SIG-M5 (cell line): ENCODE data around the gene ATAD5.
"Not testable (repeated sequence)": the region's sequence is repeated elsewhere in the genome, so short reads cannot be mapped to it uniquely, and the experiment has no call there.

Source experiments
- DNase-seq: peaks from one replicate; lab custom pipeline; 2025; lab: John Stamatoyannopoulos, UW

Gene ATAD5

DNA sequence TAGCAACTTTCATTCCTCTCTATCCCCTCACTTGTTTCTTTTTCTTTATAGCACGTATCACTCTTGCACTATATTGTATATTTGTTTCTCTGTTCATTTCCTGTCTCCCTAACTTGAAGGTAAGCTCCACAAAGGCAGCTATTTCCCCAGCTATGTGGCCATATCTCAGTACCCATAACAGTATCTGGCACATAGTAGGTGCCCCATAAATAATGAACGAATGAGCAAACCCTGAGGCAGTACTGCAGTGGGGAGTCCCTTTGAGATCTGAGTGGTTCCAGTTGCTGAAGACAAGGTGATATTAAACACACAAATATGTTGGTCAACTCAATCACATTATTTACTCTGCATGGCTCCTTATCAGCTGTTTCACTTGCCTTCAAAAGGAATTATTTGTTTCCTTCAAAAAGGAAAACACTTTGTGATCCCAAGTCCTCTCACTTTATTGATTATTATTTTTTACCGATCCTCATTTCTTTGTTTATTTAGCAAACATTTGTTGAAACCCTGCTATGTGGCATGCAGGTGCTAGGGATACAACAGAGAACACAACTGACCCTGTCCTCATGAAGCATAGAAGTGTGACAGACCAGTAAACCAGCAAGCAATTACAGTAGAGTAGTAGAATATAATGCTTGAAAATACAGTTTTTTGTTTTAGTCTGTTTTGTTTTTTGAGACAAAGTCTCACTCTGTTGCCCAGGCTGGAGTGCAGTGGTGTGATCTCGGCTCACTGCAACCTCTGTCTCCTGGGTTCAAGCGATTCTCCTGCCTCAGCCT, 84.3 kb downstream of the ATAD5 start:
- no peak for DNase-seq

DNA sequence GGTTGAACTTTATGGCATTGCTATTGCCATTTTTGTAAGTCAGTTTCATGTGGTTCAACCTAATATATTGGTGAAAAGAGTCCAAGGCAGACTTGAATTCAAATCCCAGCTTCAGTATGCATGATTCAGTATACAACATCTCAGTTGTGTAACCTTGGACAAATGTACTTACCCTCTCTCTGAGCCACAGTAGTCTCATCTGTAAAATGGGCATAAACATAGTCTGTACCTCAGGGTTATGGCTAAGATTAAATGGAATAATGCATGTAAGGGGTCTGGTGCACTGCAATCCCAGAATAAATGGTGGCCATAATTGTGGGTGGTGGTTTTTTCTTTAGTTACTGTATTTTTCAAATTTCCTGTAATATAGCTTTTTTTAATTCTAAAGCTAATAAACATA, 85.3 kb downstream of the ATAD5 start:
- DNase-seq = no peak

DNA sequence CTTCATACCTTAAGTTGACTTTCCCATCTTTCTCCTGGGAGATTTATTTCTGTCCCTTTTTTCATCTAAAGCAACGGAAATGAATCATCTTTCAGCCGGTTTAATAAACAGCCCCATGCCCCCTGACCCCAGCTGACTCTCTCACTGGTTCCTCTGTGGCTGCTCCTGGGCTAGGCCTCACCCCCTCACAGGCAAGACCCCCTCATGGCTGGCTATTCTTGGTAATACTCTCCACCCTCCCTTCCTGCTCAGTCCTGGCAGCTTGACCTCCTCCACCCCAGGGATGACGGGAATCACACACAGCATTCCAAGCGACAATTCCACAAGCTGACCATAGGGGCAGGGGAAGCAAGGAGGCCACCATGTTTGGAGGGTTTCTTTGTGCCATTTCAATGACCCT, 88.5 kb downstream of the ATAD5 start:
- no peak for DNase-seq

DNA sequence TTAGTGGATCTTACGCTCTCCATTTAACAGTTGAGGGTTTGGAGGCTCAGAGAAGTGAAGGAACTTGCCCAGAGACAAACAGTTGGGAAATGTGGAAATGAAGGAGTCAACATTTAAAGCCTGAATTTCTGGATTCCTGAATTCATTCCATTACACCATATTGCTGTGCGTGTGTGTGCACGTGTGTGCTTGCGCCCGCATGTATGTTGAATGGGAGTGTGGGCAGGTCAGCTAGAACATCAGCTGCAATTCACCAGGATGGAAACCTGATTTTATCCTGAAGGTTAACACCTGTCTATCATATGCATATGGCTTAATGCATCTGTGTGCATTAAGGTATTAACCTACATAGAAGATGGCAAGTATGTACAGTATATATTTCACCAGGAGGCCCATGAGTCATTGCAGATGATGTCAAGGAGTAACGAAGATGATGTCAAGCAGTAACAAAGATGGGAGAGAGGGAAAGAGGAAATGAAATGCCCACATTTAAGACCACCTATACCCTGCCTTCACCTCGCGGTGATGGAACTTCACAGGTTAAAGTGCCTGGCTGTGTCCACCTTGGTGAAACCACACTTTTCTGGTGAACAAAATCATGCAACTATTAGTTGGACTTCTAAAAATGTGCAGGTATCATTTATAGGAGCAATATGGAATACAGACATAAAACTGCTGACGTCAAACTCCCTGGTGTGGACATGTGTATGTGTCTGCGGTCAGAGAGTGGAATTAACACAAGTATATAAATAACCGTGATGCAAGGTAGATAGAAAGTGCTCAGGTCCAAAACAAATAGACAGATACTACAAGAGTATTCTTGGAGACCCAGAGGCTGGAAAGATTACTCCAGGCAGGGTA, 89.1 kb downstream of the ATAD5 start:
- DNase-seq = no peak

DNA sequence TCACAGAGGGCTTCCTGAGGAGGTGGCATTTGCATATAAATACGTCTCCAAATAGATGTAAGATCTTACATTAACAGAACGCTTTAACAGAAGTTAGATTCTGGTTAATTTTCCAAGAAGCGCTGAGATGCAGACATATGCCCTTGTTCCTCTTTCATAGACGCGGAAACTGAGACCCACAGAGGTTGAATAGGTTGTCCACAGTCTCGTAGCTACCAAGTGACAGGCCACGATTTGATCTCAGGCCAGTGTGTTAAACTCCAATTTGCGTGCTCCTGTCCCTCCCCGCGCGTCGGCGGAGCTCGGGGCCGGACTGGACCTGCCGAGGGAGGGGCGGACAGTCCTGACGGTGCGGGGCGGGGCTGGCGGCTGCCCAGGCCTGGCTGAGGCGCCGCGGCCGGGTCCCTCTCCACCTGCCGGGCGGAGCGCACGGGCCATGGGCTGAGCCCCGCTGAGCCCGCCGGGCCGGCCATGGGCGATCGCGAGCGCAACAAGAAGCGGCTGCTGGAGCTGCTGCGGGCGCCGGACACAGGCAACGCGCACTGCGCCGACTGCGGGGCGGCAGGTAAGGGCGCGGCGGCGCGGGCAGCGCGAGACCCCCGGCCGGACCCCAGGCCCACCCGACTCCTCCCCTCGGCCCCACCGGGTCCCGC, 89.9 kb downstream of the ATAD5 start, which contains the start of gene ADAP2:
Gene ADAP2, plus strand, starts transcription at position 402 of the 653 bp plus-strand sequence. Its CDS starts 70 bp downstream, at position 472.
- DNase-seq = no peak

DNA sequence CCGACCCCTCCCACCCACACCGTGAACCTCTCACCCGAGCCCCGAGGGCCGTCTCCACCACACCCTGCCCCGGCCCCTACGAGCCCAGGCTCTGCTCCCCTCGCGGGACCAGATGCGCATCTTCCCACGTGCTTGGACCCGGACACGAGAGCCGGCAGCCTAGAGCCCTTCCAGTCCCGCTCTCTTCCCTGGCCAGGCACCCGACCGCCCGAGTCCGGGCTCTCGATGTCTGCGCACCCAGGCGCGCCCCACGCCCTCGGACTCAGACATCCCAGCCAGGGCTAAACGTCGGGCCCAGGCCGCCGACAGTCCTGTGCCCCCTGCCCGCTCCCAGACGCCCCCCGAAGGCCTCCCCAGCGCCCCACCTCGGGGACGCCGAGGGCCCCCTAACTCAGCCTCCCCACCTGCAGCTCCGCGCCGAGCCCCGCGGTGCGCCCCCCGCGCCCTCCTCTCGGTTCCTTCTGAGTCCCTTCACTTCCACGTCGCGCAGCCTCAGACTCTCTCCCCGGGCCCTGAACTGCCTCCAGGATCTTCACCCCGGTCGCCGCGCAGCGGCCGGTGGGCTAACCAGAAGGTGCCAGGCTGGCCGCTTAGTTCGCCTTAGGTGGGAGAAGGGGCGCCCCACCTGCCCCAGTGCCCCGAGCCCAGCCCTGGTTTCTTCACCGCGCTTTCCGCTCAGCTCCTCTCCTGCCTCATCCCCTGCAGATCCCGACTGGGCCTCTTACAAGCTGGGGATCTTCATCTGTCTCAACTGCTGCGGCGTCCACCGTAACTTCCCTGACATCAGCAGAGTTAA, 90.7 kb downstream of the ATAD5 start:
- no peak for DNase-seq

DNA sequence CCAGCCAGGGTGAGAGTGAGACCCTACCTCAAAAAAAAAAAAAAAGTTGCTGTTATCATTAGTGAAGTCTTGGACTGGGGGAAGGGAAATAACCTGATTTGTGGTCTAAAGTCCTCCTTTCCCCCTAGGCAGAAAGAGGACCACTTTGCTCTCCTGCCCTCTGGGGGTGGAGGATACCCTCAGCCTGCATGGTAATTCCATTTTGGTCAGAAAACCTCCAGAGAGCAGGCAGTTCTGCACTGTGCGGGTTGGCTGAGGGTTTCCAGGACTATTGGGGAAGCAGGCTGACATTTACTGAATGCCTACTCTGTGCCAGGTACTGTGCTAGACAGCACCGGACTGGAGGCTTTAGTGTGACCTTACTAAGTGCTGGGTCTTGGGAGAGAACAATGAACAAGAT, 92.6 kb downstream of the ATAD5 start:
- DNase-seq = no peak

DNA sequence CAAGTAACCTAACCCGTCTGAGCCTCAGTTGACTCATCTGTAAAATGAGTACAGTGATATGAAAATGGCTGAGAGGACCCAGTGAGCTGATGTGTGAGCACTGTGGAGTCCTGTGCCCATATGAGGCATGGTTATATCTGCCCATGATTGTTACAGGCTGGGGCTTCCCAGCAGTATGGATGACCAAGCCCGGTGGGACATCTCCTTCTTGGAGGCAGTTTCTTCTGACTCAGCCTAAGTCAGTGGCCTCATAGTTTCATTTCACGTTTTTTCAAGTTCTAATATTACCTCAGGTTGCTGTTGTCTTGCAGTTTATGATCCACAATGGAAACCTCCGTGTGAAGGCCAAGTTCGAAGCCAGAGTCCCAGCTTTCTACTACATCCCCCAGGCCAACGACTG, 94.8 kb downstream of the ATAD5 start:
- DNase-seq = no peak

DNA sequence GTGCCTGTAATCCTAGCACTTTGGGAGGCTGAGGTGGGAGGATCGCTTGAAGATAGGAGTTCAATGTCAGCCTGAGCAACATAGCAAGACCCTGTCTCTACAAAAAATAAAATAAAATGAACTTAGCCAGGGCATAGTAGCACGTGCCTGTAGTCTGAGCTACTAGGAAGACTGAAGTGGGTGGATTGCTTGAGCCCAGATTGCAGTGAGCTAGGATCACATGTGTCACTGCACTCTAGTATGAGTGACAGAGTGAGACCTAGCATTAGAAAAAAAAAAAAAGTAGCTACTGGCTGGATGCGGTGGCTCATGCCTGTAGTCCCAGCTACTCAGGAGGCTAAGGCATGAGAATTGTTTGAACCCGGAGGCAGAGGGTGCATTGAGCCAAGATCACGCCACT, 96.0 kb downstream of the ATAD5 start:
- no peak for DNase-seq

DNA sequence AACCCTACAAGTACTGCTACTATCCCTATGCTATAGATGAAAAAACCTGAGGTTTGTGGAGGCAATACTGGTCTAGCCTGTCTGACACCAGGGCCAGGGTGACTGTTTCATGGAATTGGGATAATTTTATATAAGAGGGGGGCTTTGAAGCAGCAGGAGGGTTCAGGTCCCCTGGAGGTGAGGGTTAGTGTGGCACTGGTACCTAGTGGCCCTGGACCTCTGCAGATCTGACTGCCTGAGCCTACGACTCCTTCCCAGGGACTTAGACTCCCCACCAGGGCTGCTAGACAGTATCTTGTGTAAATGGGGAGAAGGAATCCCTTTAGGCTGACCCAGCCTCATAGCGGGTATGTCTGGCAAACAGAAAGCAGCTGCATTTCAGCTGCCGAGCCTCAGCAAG, 96.8 kb downstream of the ATAD5 start:
- DNase-seq = no peak

DNA sequence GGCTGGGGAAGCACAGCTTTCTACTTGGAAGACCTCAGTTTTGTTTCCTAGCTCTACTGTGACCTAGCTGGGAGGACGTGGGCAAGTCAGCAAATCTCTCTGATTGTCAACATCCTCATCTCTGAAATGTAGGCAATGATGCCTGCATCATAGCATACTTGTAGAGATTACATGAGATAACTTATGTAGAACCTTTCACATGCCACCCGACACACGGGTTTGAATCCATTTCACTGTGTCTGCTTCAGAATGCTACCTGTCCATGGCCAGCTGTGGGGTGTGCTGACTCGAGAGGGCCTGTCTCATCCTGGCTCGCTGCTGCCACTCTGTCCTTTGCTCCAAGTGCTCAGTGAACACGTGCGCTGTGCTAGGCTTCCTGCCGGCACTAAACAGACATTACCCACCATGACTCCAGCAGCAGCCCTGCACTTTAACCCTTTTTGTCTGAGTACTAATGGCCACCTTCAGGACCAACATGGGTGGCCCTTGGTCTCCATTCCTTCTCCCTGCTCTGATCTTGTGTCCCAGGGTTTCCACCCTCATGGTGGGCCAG, 97.4 kb downstream of the ATAD5 start:
- DNase-seq = no peak

DNA sequence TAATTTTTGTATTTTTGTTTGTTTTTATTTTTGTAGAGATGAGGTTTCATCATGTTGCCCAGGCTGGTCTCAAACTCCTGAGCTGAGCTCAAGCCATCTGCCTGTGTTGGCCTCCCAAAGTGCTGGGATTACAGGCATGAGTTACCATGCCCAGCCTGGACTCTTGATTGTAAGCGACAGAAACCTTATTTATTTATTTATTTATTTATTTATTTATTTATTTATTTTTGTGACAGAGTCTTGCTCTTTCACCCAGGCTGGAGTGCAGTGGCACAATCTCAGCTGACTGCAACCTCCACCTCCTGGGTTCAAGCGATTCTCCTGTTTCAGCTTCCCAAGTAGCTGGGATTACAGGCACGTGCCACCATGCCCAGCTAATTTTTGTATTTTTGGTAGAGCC, 98.1 kb downstream of the ATAD5 start:
- not testable (repeated sequence) for DNase-seq

DNA sequence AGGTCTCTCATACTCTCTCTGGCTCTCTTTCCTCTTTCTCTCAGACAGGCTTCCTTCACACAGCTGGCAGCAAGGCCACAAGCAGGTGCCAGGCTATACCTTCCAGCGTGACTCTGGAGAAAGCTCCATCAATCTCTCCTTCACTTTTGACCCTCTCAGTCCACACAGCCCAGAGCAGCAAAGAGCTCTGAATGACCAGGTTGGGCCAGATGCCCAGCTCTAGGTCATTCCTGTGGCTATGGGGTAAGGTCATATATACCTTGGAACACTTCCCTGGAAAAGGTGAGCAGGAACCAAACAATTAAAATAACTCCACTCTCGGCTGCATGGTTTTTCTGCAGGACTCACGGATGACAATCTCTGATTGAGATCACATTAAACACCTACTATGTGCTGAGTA, 98.7 kb downstream of the ATAD5 start:
- no peak for DNase-seq

DNA sequence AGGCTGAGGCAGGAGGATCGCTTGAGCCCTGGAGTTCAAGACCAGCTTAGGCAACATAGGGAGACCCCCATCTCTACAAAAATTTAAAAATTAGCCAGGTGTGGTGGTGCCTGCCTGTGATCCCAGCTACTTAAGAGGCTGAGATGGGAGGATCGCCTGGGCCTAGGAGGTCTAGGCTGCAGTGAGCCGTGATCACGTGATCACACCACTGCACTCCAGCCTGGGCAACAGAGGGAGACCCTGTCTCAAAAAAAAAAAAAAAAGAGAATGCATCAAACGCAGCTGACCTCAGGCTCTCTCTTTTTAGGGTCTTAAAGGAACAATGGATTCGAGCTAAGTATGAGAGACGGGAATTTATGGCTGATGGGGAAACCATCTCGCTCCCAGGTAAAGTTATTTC, 99.8 kb downstream of the ATAD5 start:
- not testable (repeated sequence) for DNase-seq

DNA sequence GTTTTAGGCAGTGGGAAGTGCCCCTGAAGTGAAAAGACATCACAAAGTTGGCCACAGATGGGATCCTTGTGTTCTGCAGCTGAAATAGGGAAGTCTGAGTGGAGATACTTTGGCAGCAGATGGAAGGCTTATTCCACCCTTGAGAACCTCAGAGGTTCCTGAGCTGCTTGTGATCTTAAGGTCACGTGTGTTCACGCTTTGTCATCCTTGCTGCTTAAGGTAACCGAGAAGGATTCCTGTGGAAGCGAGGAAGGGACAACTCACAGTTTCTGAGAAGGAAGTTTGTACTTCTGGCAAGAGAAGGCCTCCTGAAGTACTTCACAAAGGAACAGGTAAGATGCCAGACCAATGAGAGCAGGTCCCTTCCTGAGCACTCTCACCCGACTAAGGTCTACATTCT, 102.2 kb downstream of the ATAD5 start:
- no peak for DNase-seq

DNA sequence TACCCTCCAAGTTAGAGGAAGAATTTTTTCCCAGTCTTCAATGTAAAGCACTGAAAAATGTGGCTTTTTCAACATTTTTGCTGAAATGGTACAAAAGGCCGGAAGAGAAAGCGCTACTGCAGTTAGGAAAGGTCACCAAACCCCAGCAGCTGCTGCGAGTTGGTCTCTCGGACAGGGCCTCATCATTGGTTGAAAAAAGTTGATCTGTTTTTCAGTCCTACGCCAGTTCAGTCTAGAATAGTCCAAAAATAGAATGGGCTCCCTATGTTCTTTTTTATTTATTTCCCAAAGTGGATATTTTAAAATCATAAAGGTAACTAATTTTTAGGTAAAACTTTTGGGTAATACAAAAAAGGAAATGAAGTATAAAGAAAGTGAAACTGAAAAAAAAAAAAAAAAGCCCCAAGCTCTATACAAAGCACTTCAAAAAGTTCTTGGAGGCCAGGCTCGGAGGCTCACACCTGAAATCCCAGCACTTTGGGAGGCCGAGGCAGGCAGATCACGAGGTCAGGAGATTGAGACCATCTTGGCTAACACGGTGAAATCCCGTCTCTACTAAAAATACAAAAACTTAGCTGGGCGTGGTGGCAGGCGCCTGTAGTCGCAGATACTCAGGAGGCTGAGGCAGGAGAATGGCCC, 107.4 kb downstream of the ATAD5 start:
- no peak for DNase-seq

DNA sequence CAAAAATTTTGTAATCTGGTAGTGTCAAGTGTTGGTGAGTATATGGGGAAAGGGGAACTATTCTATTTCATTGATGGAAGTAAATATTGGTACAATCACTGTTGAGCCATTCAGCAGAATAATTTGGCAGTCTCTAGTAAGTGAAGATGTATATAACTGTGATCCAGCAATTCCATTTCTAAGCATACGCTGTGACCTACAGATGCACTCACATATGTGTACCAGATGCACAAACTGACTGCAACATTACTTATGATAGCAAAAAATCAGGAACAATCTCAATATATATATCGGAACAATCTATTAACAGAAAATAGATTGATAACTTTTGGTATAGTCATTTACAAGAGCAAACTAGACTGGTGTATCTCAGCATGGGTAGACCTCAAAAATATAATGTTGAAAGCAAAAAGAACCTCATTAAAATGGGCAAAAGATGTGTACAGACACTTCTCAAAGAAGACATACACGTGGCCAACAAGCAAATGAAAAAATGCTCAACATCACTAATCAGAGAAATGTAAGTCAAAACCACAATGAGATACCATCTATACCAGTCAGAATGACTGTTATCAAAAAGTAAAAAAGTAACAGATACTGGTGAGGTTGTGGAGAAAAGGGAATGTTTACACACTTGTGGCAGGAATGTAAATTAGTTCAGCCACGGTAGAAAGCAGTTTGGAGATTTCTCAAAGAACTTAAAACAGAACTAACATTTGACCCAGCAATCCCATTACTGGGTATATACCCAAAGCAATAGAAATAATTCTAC, 110.7 kb downstream of the ATAD5 start:
- no peak for DNase-seq
